H1 (cell line): ENCODE data around the gene MYOD1. TPM values are rescaled to one million over a fixed set of nuclear protein-coding genes. Genes with fewer than 3 reads are reported as not detected.

Experiments
- CTCF ChIA-PET: fragments of 300-600 bp; sonication (Branson Sonifier 250); formaldehyde crosslinking; loops from one replicate; lab custom pipeline; 2021; ENCODE audit not compliant: partially characterized antibody; lab: Charles Lee
- POLR2A ChIA-PET: fragments of 300-600 bp; sonication (Branson Sonifier 250); formaldehyde crosslinking; loops from one replicate; lab custom pipeline; 2021; ENCODE audit warnings: inconsistent platforms; ENCODE audit not compliant: partially characterized antibody; lab: Charles Lee
- DNase-seq, 2 experiments: peaks; one replicate each; pipeline versions ENCODE4 v3.0.0 to v3.0.0-alpha.2; 2010 to 2022; ENCODE audit warnings: low spot score in 2 of 2, low read depth in 1 of 2, mixed read lengths in 1 of 2
- FAIRE-seq: peaks from 2 replicates; lab custom pipeline; 2011; peaks lifted over from hg19 to GRCh38; lab: Jason Lieb, UNC
- H2AFZ ChIP-seq: 2 replicates; pipeline ENCODE4 v1.8.1; 2012; ENCODE audit warnings: low read length, inconsistent platforms
- H2AK5ac ChIP-seq: 2 replicates; pipeline ENCODE4 v1.6.1; 2013; ENCODE audit warnings: low read depth, low read length
- H2BK120ac ChIP-seq: replicated peaks from 2 replicates; pipeline ENCODE3; 2013; ENCODE audit warnings: low read depth, low read length, inconsistent platforms
- H2BK12ac ChIP-seq: 2 replicates; pipeline ENCODE4 v1.6.1; 2013; ENCODE audit warnings: low read depth, low read length
- H2BK15ac ChIP-seq: 2 replicates; pipeline ENCODE4 v1.6.1; 2013; ENCODE audit warnings: low read length
- H2BK20ac ChIP-seq: 2 replicates; pipeline ENCODE4 v1.6.1; 2013; ENCODE audit warnings: low read length
- H2BK5ac ChIP-seq: 2 replicates; pipeline ENCODE4 v1.6.1; 2013; ENCODE audit warnings: low read depth, low read length
- H3K14ac ChIP-seq: 2 replicates; pipeline ENCODE4 v1.6.1; 2013; ENCODE audit warnings: inconsistent platforms; ENCODE audit not compliant: insufficient read length
- H3K18ac ChIP-seq: 2 replicates; pipeline ENCODE4 v1.6.1; 2013; ENCODE audit warnings: low read length; ENCODE audit errors: extremely low read depth
- H3K23ac ChIP-seq: 2 replicates; pipeline ENCODE4 v1.6.1; 2013; ENCODE audit warnings: inconsistent platforms; ENCODE audit not compliant: insufficient read length
- H3K23me2 ChIP-seq: 2 replicates; pipeline ENCODE4 v1.6.1; 2013; ENCODE audit warnings: low read depth, low read length
- H3K27ac ChIP-seq: 2 replicates; pipeline ENCODE4 v1.6.1; 2011; ENCODE audit warnings: low read depth, low read length, inconsistent platforms
- H3K27me3 ChIP-seq, 4 experiments: replicated peaks in 1 of 4; 1 replicate in 1 of 4; 2 replicates in 3 of 4; pipeline versions ENCODE4 v1.6.1 to v1.8.1; 2011 to 2013; ENCODE audit warnings: low read length in 3 of 4, mild to moderate bottlenecking in 3 of 4, inconsistent platforms in 2 of 4, mixed read lengths in 2 of 4, moderate library complexity in 1 of 4; ENCODE audit not compliant: control insufficient read depth in 3 of 4, insufficient read depth in 3 of 4; ENCODE audit errors: extremely low read depth in 1 of 4
- H3K36me3 ChIP-seq, 4 experiments: 2 replicates each; pipeline versions ENCODE4 v1.6.1 to v1.8.1; 2011 to 2013; ENCODE audit warnings: mild to moderate bottlenecking in 4 of 4, low read length in 3 of 4, moderate library complexity in 2 of 4, control low read depth in 1 of 4, inconsistent platforms in 1 of 4; ENCODE audit not compliant: insufficient read depth in 4 of 4, control insufficient read depth in 2 of 4
- H3K4ac ChIP-seq: replicated peaks from 2 replicates; pipeline ENCODE3; 2013; ENCODE audit warnings: low read length, low read depth, mixed read lengths, inconsistent platforms; ENCODE audit not compliant: insufficient read length
- H3K4me1 ChIP-seq, 4 experiments: replicated peaks in 1 of 4; 1 replicate in 1 of 4; 2 replicates in 3 of 4; pipeline versions ENCODE4 v1.6.1 to v1.8.1; 2011 to 2013; ENCODE audit warnings: low read length in 3 of 4, inconsistent platforms in 2 of 4, mixed read lengths in 1 of 4; ENCODE audit not compliant: insufficient read depth in 4 of 4, control insufficient read depth in 3 of 4
- H3K4me2 ChIP-seq, 2 experiments: 2 replicates each; pipeline versions ENCODE4 v1.6.1 to v1.8.1; 2011 to 2013; ENCODE audit warnings: low read depth in 2 of 2, low read length in 2 of 2, control low read depth in 1 of 2, inconsistent platforms in 1 of 2, mild to moderate bottlenecking in 1 of 2; ENCODE audit not compliant: insufficient read depth in 1 of 2
- H3K4me3 ChIP-seq, 4 experiments: fragments of 200-600, 300-600 bp in 1 of 4; sonication (generic), shearing (Covaris generic), sonication (Bioruptor Twin) in 1 of 4; 2 replicates each; pipeline versions ENCODE4 v1.5.1 to v1.8.1; 2011 to 2016; ENCODE audit warnings: low read length in 4 of 4, low read depth in 3 of 4, control low read depth in 2 of 4, inconsistent platforms in 2 of 4, mild to moderate bottlenecking in 2 of 4, mixed read lengths in 1 of 4, moderate library complexity in 1 of 4; ENCODE audit not compliant: insufficient read depth in 2 of 4; ENCODE audit errors: extremely low read depth in 1 of 4
- H3K56ac ChIP-seq: replicated peaks from 2 replicates; pipeline ENCODE3; 2013; ENCODE audit warnings: low read depth, mild to moderate bottlenecking, mixed read lengths, low read length, inconsistent platforms; ENCODE audit not compliant: insufficient read length
- H3K79me1 ChIP-seq: 2 replicates; pipeline ENCODE4 v1.6.1; 2013; ENCODE audit warnings: low read depth, low read length, control low read depth
- H3K79me2 ChIP-seq, 2 experiments: 2 replicates each; pipeline versions ENCODE4 v1.6.1 to v1.8.1; 2012 to 2013; ENCODE audit warnings: low read length in 2 of 2, mild to moderate bottlenecking in 2 of 2, inconsistent platforms in 1 of 2; ENCODE audit not compliant: insufficient read depth in 2 of 2, control insufficient read depth in 1 of 2
- H3K9ac ChIP-seq, 4 experiments: replicated peaks in 1 of 4; 1 replicate in 1 of 4; 2 replicates in 3 of 4; pipeline versions ENCODE4 v1.6.1 to v1.8.1; 2011 to 2013; ENCODE audit warnings: low read depth in 3 of 4, low read length in 3 of 4, control low read depth in 2 of 4, mild to moderate bottlenecking in 2 of 4, moderate library complexity in 2 of 4, inconsistent platforms in 1 of 4; ENCODE audit errors: extremely low read depth in 1 of 4
- H3K9me3 ChIP-seq, 2 experiments: 2 replicates each; pipeline versions ENCODE4 v1.6.1 to v1.8.1; 2012 to 2013; ENCODE audit warnings: mild to moderate bottlenecking in 2 of 2, moderate library complexity in 2 of 2, control low read depth in 1 of 2, inconsistent platforms in 1 of 2, low read depth in 1 of 2, low read length in 1 of 2, mixed read lengths in 1 of 2; ENCODE audit not compliant: insufficient read depth in 2 of 2
- H4K20me1 ChIP-seq, 2 experiments: replicated peaks in 1 of 2; 2 replicates each; pipeline versions ENCODE3 to v1.8.1; 2011 to 2013; ENCODE audit warnings: inconsistent platforms in 2 of 2, low read length in 2 of 2, mild to moderate bottlenecking in 1 of 2; ENCODE audit not compliant: insufficient read depth in 2 of 2, control insufficient read depth in 1 of 2
- H4K5ac ChIP-seq: 2 replicates; pipeline ENCODE4 v1.6.1; 2013; ENCODE audit warnings: low read length, low read depth, mixed read lengths, inconsistent platforms; ENCODE audit not compliant: insufficient read length
- H4K8ac ChIP-seq: 2 replicates; pipeline ENCODE4 v1.8.0; 2013; ENCODE audit warnings: mild to moderate bottlenecking, moderate library complexity, low read length, inconsistent platforms; ENCODE audit not compliant: insufficient read depth; ENCODE audit errors: extremely low read depth
- H4K91ac ChIP-seq: replicated peaks from 2 replicates; pipeline ENCODE3; 2013; ENCODE audit warnings: low read length, mixed read lengths, inconsistent platforms; ENCODE audit not compliant: insufficient read length
- CBX5 ChIP-seq: fragments of 300-800, 300-1000 bp; sonication (generic); IDR thresholded peaks from 2 replicates; pipeline ENCODE4 v1.7.1; 2016; ENCODE audit warnings: antibody characterized with exemption, low read length, low read depth
- E2F6 ChIP-seq: IDR thresholded peaks from 2 replicates; pipeline ENCODE4 v1.6.1; 2012; ENCODE audit warnings: inconsistent platforms
- GTF2F1 ChIP-seq: IDR thresholded peaks from 2 replicates; pipeline ENCODE4 v1.6.1; 2012; ENCODE audit warnings: low read depth, low read length, improper control_type of control experiment, borderline replicate concordance
- MAFK ChIP-seq: IDR thresholded peaks from 2 replicates; pipeline ENCODE4 v1.6.1; 2012; ENCODE audit warnings: low read depth, mild to moderate bottlenecking, improper control_type of control experiment, low read length
- POLR2A ChIP-seq, 2 experiments: IDR thresholded peaks; 1 replicate in 1 of 2; 2 replicates in 1 of 2; pipeline ENCODE4 v1.6.1; 2011; ENCODE audit warnings: low read depth in 2 of 2, low read length in 2 of 2, mild to moderate bottlenecking in 2 of 2; ENCODE audit errors: control extremely low read depth in 1 of 2
- RXRA ChIP-seq: IDR thresholded peaks from 2 replicates; pipeline ENCODE4 v1.6.1; 2011; ENCODE audit warnings: low read depth, mild to moderate bottlenecking, low read length, moderate library complexity; ENCODE audit not compliant: insufficient read depth
- SIN3A ChIP-seq, 2 experiments: IDR thresholded peaks in 1 of 2; conservative IDR thresholded peaks in 1 of 2; 2 replicates each; pipeline ENCODE4 v1.6.1; 2011 to 2012; ENCODE audit warnings: low read length in 2 of 2, improper control_type of control experiment in 1 of 2, low read depth in 1 of 2, mild to moderate bottlenecking in 1 of 2
- SP1 ChIP-seq: IDR thresholded peaks from 2 replicates; pipeline ENCODE4 v1.6.1; 2011; ENCODE audit warnings: low read depth, low read length
- SUZ12 ChIP-seq: fragments of 200-600 bp; sonication (generic); IDR thresholded peaks from 2 replicates; pipeline ENCODE4 v1.6.1; 2012; ENCODE audit warnings: mild to moderate bottlenecking, inconsistent platforms, low read length, moderate library complexity, mixed read lengths
- WGBS, 2 experiments: shearing (Covaris generic) in 1 of 2; methylation state at CpG; one replicate each; pipeline versions ENCODE4 v1.1.6 to v1.1.7; 2013 to 2015; ENCODE audit warnings: low lambda C conversion rate in 2 of 2, mixed read lengths in 2 of 2, inconsistent platforms in 1 of 2, low coverage in 1 of 2, missing lambda C conversion rate in 1 of 2; ENCODE audit not compliant: insufficient replicate concordance in 2 of 2, insufficient coverage in 1 of 2, insufficient read length in 1 of 2; ENCODE audit errors: extremely low coverage in 1 of 2, missing lambda C conversion rate in 1 of 2; 5-methylcytosine and 5-hydroxymethylcytosine counted together
- polyA plus RNA-seq, 7 experiments: library from polyadenylated mRNA; depleted of rRNA in 3 of 7; stranded (reverse) in 5 of 7; unstranded in 2 of 7; fragments of >200 nt in 5 of 7; fragments of 200-250 nt in 2 of 7; gene quantifications; 1 replicate in 5 of 7; 2 replicates in 1 of 7; 4 replicates in 1 of 7; pipeline versions ENCODE4 v1.2.1 to v1.2.3, GENCODE V29; 2011 to 2013; ENCODE audit warnings: missing spikeins in 2 of 7, mixed read lengths in 2 of 7
- total RNA-seq: library from RNA; stranded (reverse); fragmentation: NEBNext Ultra II Directional; extraction: Animal tissue kit (Norgen Biotek cat#: 25700); gene quantifications from 2 replicates; pipeline ENCODE4 v1.2.1, GENCODE V29; 2021

Gene MYOD1
- total and polyA plus RNA-seq, 2 of the 8 experiments (the other 6 are each of a cell fraction or from before 2014, with no cell fraction given), result not detected

- Histone ChIP-seq H3K79me2 (no peaks in the 10 kb centered on the region), H2AFZ (no peak overlapping the region), H3K4me3 (no peak overlapping the region), H3K23ac (no peak overlapping the region), H3K9ac (no peak overlapping the region), H3K4me2 (no peak overlapping the region), H4K8ac (no peak overlapping the region), H4K5ac (no peak overlapping the region), H3K18ac (no peak overlapping the region), H3K79me1 (no peaks in the 10 kb centered on the region), H3K4ac (no peak overlapping the region), H3K14ac (no peak overlapping the region), H2BK20ac (no peak overlapping the region), H3K4me1 (no peaks in the 10 kb centered on the region), H2AK5ac (no peak overlapping the region), H3K27me3 (no peaks in the 10 kb centered on the region), H3K27ac (no peak overlapping the region), H2BK12ac (no peak overlapping the region), H4K20me1 (no peaks in the 10 kb centered on the region), H2BK5ac (no peak overlapping the region), H3K36me3 (no peaks in the 10 kb centered on the region), H2BK15ac (no peak overlapping the region), H3K23me2 (no peaks in the 10 kb centered on the region), H2BK120ac (no peak overlapping the region), H3K9me3 (no peaks in the 10 kb centered on the region), H3K56ac (no peak overlapping the region), H4K91ac (no peak overlapping the region)
- FAIRE-seq, result no peak
- CTCF ChIA-PET, result interaction anchor here (0.7 to 3.3 kb wide), 13 partner anchors 11 to 228 kb away, joined by 3 to 23 read pairs (median 6); no protein-coding TSS in a partner anchor
- no peak for TF ChIP-seq E2F6
- no peak for TF ChIP-seq SIN3A (conservative IDR thresholded peaks at IDR 0.05 in 1 of 2, IDR thresholded peaks at IDR 0.05 in 1 of 2; ENCODE audit: low read depth in 1 of 2, low read length in 2 of 2)
- no peak for TF ChIP-seq CBX5
- no peak for TF ChIP-seq SUZ12
- no peak for TF ChIP-seq MAFK
- no peak for TF ChIP-seq SP1
- no peak for TF ChIP-seq RXRA
- no peak for TF ChIP-seq GTF2F1
- TF ChIP-seq POLR2A (IDR thresholded peaks at IDR 0.05; ENCODE audit: control extremely low read depth in 1 of 2, low read depth in 2 of 2, low read length in 2 of 2), result no peak
- DNase-seq, result no peak
- WGBS, 2 experiments, result 83% methylated on average over 5 of the region's 5 CpGs; no CpG with 5 or more reads in 1 of the 2 experiments
- POLR2A ChIA-PET, result no interaction called here
Observed at GRCh38 chr11:17753153-17753552, 33.8 kb downstream of the MYOD1 start.
